HL-60/S4 treated with phorbol 12-myristate 13-acetate at 8.2 ng/mL for 4 days and 3 days (cell line): ENCODE data around the gene SBK3.
"Not testable (repeated sequence)": the region's sequence is repeated elsewhere in the genome, so short reads cannot be mapped to it uniquely, and the experiment has no call there.

Experiments used
- in situ Hi-C: fragments of 300-500 bp; cut with MboI; formaldehyde crosslinking; loops from 2 replicates; pipeline ENCODE4 v1.15.0; 2022; ENCODE audit warnings: low sequenced_read_pairs

Gene SBK3

GRCh38 chr19:55519451-55520311, 25.7 kb downstream of the SBK3 start:
- in situ Hi-C loops = loop anchor here (10.0 kb wide), 1 partner anchor 105 kb away; the partner anchor contains the start of gene ZNF784

DNA sequence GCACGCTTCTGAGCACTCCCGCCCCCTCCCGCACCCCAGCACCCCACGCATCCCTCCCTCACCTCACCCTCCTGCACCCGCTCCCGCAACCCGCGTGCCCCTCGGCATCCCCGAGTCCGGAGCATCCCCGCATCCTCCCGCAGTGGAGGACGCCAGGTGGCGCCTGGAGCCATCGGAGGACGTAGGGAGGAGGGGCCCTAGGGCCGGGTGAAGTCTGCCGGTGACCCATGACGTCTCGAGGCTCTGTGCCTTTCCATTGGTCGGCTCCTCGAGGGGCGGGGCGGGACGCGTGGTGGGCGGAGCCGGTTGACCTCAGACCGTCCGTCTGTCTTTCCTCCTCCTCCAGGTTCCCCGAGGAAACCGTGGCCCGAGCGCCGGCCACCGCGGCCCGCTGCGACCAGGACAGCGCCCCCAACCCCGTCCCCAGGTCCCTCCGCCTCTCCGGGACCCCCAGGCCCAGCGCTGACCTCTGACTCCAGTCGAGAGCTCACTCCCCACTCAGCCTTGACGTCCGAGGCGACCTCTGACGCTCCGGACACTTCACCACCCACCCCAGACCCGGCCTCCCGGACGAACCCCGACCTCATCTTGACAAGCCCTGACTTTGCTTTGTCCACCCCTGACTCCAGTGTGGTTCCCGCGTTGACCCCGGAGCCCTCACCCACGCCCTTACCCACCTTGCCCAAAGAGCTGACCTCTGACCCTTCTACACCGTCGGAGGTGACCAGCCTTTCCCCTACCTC, 28.3 kb downstream of the SBK3 start:
- in situ Hi-C loops = loop anchor here (10.0 kb wide), 1 partner anchor 108 kb away; the partner anchor contains the start of gene ZNF784

DNA sequence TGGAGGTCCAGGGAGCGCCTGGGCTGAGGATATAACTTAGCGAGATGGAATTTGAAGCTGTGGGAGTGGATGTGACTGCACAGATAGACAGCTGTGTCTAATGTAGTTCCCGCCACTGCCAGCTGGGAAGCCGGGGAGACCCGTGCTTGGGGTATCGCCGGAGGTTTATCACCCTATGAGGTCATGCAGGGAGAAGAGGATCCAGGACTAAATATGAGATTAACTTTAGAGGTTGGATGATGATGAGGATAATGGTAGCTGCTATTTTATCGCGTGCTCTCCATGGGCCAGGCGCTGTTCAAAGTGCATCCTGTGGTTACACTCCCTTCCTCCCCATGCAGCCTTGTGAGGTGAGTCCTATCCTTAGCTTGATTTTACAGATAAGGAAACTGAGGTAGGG, 37.2 kb downstream of the SBK3 start:
- in situ Hi-C loops = no loop called here

GRCh38 chr19:55504981-55505380, 40.4 kb downstream of the SBK3 start:
- in situ Hi-C loops = no loop called here

DNA sequence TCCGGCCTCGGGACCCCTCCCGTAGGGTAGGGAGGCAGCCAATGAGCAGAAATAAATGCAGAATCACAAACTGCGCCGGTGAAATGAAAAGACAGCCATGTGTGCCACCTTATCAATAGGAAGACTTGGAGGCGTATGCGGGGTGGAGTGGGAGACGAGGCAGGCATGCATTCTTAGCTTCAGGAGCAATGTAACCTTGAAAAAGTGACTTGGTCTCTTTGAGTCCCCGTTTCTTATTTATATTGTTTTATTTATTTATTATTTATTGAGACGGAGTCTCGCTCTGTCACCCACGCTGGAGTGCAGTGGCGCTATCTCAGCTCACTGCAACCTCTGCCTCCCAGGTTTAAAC, 41.1 kb downstream of the SBK3 start:
- in situ Hi-C loops = no loop called here

DNA sequence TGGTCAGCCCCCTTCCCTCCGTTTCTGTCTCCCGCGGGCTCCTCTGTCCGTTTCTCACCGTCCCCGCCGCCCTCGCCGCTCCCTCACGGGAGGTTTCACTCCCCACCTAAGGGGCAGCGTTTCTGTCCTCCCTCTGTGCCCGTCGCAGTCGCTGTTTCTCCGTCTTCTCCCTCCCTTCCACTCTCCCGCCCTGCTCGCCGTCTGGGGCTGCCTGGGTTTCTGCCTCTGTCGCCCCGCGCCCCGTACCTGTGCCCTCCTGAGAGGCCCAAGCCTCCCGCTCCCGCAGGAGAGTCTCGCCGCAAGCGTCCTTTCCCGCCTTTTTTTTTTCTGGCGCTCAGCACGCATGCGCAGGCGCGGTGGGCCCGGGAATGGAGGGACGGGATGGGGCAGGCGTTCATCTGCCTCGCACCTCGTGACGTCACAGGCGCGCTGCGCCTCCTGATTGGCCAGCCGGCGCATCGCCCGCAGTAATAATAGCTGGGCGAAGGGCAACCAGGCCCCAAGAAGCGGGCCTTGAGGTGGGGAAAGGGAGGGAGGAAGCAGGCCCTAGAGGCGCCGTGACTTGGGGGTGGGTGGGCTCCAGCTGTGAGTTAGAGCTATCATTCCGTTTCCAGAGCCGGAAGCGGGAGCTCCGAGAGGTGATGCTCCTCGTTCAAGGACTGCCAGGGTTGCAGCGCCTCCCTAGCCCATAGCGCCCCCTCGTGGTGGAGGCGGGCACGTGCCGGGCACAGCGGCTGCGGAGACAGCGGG, 41.7 kb downstream of the SBK3 start:
- in situ Hi-C loops = no loop called here

DNA sequence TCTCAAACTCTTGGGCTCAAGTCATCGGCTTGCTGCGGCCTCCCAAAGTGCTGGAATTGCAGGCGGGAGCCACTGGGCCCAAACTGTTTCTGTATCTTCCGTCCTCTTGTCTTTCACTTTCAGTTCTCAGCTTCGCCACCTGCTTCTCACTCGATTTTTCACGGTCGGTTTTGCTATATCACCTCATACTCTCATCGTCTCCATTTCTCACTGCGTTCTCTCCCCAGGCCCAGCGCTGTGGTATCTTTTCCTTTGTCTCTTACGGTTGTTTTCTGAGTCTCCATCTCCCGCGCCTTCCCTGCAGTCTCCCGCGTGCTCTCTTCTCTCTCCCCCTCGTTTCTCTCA, 42.2 kb downstream of the SBK3 start:
- in situ Hi-C loops = no loop called here

- in situ Hi-C loops = no loop called here
These were observed 43.0 kb downstream of the SBK3 start for GRCh38 chr19:55502197-55502952.

DNA sequence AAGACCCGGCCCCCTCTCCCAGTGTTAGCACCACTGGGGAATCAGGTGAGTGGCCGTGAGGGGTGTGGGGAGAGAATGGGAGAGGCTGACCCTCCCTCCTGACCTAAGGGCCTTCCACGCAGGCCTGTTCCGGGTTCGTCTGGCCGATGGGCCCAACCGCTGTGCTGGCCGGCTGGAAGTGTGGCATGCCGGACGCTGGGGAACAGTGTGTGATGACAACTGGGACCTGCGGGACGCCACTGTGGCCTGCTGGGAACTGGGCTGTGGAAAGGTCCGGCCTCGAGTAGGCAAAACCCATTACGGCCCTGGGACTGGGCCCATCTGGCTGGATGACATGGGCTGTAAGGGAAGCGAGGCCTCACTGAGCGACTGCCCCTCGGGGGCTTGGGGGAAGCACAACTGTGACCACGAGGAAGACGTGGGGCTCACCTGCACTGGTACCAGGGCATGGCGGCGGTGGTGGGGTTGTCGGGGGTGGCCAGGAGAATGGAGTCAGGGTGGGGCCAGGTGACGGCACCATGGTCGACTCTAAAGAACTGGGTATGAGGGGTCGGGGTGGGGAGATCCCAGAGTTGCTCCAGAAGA, 44.9 kb downstream of the SBK3 start:
- in situ Hi-C loops = no loop called here

- in situ Hi-C loops = no loop called here
These were observed 47.0 kb downstream of the SBK3 start for GRCh38 chr19:55498246-55498840.

DNA sequence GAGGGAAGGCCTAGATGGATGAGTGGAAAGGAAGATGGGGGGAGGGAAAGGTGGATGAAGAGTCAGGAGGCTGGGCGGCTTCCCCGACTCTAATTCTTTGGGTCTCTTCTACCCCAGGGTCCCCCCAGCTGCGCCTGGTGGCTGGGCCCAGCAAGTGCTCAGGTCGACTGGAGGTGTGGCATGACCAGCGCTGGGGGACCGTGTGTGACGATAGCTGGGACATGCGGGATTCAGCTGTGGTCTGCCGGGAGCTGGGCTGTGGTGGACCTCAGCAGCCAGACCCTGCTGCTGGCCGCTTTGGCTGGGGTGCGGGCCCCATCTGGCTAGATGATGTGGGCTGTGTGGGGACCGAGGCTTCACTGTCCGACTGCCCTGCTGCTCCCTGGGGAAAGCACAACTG, 47.6 kb downstream of the SBK3 start:
- in situ Hi-C loops = no loop called here

DNA sequence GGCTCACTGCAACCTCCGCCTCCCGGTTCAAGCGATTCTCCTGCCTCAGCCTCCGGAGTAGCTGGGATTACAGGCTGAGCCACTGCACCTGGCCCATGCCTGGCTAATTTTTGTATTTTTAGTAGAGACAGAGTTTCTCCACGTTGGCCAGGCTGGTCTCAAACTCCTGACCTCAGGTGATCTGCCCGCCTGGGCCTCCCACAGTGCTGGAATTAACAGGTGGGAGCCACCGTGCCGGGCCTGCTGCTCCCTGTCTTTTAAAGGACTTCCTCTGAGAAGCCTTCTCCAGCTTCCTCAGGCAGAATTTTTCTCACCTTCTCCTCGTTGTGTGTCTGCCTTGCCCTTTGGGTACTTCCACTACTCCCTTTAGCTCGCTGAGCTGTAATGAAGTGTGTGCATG, 48.5 kb downstream of the SBK3 start:
- in situ Hi-C loops = not testable (repeated sequence)

GRCh38 chr19:55495646-55496349, 49.5 kb downstream of the SBK3 start:
- in situ Hi-C loops = no loop called here

GRCh38 chr19:55494172-55494761, 51.1 kb downstream of the SBK3 start:
- in situ Hi-C loops = no loop called here

DNA sequence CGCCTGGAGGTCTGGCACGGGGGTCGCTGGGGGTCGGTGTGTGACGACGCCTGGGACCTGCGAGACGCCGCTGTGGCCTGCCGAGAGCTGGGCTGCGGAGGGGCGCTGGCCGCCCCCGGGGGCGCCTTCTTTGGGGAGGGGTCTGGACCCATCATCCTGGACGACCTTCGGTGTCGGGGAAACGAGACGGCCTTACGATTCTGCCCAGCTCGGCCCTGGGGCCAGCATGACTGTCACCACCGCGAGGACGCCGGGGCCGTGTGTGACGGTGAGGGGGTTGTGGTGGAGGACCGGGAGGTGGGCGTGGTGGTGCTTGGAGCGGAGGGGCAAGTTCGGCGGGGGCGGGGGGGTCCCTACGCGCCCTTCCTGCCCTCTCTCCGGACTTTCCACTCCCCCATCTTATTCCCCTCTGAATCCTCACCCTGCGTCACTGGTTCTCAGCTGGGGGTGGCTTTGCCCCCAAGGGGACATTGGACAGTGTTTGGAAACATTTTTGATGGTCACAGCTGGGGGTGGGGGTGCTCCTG, 51.6 kb downstream of the SBK3 start:
- in situ Hi-C loops = no loop called here

DNA sequence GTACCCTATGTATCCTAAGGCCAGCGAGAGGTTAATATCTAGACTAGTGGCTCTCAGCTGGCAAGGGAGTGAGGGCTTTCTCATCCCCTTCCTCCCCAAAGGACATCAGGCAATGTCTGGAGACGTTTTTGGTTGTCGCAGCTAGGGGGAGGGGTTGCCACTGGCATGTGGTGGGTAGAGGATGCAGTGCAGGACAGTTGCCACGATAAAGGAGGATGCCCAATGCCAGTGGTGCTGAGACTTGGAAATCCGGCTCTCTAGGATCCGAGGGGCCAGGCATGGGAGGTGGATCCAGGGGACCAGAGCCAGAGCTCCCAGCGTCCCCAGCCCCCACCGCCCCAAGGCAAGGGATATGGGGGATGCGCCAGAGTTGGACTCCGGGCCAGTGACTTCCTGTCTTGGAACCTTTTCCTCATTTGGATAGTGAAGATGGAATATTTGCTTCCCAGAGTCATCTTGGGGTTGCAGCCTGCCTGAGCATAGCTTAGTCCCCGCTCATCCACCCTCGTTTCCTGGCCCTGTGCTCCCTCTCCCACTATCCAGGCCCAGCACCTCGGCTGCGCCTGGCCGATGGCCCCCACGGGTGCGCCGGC, 52.2 kb downstream of the SBK3 start:
- in situ Hi-C loops = no loop called here

DNA sequence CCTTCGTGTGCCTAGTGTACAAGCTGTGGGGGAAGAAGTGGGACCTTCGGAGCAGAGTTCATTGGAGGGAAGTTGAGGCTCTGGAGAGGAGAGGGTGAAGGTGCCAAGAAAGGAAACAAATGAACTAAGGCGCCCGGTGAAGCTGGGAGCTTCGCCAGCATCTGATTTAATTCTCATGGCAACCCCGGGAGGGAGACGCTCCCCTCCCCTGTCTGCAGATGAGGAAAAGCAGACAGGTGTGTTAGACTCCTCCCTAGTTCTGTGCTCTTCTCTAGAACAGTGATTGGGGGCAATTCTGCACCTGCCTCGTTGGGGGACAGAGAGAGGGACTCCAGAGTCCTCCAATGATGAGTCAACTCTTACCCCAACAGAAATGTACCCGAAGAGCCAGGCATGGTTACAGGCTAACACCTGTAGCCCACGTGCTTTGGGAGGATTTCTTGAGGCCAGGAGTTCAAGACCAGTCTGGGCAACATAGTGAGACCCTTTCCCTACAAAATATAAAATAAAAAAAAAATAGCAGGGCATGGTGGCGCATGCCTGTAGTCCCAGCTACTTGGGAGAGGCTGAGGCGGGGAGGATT, 52.9 kb downstream of the SBK3 start:
- in situ Hi-C loops = no loop called here
